Urinary bladder (tissue), 4 donors: ENCODE data around the gene SH3BP1. TPM values are rescaled to one million over a fixed set of nuclear protein-coding genes. Genes with fewer than 3 reads are reported as not detected.
"Not testable (repeated sequence)": the region's sequence is repeated elsewhere in the genome, so short reads cannot be mapped to it uniquely, and the experiment has no call there.

Experiments
- DNase-seq: peaks from one replicate; pipeline ENCODE4 v3.0.0-alpha.2; 2015; ENCODE audit errors: extremely low spot score
- H3K27ac ChIP-seq: one replicate; pipeline ENCODE4 v1.5.1; 2013; ENCODE audit warnings: low read depth, mild to moderate bottlenecking, moderate library complexity
- H3K36me3 ChIP-seq: one replicate; pipeline ENCODE4 v1.6.1; 2013; ENCODE audit warnings: mild to moderate bottlenecking, moderate library complexity; ENCODE audit not compliant: insufficient read depth
- H3K4me1 ChIP-seq: one replicate; pipeline ENCODE4 v1.6.1; 2013; ENCODE audit warnings: mild to moderate bottlenecking, moderate library complexity; ENCODE audit not compliant: insufficient read depth
- H3K4me3 ChIP-seq: one replicate; pipeline ENCODE4 v1.5.1; 2013; ENCODE audit warnings: low read depth, low read length
- WGBS: extraction: QIAGEN DNeasy Blood & Tissue Kit; methylation state at CpG from one replicate; pipeline ENCODE4 v1.1.7; 2013; 5-methylcytosine and 5-hydroxymethylcytosine counted together
- polyA plus RNA-seq: library from polyadenylated mRNA; stranded (reverse); fragments of 200-250 nt; gene quantifications from one replicate; pipeline ENCODE4 v1.2.3, GENCODE V29; 2013
- small RNA-seq: library from RNA; depleted of rRNA; stranded (forward); fragments of <200 nt; gene quantifications from one replicate; pipeline ENCODE3, GENCODE V24; 2014
- total RNA-seq: library from RNA; depleted of rRNA; stranded (reverse); fragments of >200 nt; gene quantifications from one replicate; pipeline ENCODE4 v1.2.3, GENCODE V29; 2014
- donor health status: healthy with polysubstance abuse.
- donor health status: healthy.

The SH3BP1 gene
- total and polyA plus RNA-seq, 2 donors, result 10.9 to 11.3 TPM

GRCh38 chr22:37696260-37696656, 56.8 kb downstream of the SH3BP1 start:
- H3K4me1 ChIP-seq, H3K36me3 ChIP-seq, H3K4me3 ChIP-seq, H3K27ac ChIP-seq, DNase-seq: not testable (repeated sequence)
- WGBS, result 16% methylated on average over 13 of the region's 13 CpGs

GRCh38 chr22:37696657-37697537, 57.4 kb downstream of the SH3BP1 start, which contains the start of gene TRIOBP:
Gene TRIOBP (plus strand): TSS chr22:37697048. CDS start chr22:37701366, 4,318 bp downstream.
- Histone ChIP-seq H3K36me3 (no peaks in the 10 kb centered on the region), H3K4me3 (no peak within 1 kb of the TSS), H3K27ac (no peak within 1 kb of the TSS), H3K4me1 (no peaks in the 10 kb centered on the region)
- 8% methylated on average over 39 of the region's 39 CpGs for WGBS
- DNase-seq, result peak; percentile 93

GRCh38 chr22:37697538-37697835, 58.0 kb downstream of the SH3BP1 start:
- DNase-seq, result no peak
- Histone ChIP-seq H3K36me3 (no peaks in the 10 kb centered on the region), H3K4me3 (no peak overlapping the region), H3K27ac (no peak overlapping the region), H3K4me1 (no peaks in the 10 kb centered on the region)
- 43% methylated on average over 3 of the region's 3 CpGs for WGBS

- Histone ChIP-seq H3K4me3 (no peak overlapping the region), H3K27ac (no peak overlapping the region), H3K36me3 (no peaks in the 10 kb centered on the region), H3K4me1 (no peaks in the 10 kb centered on the region)
- DNase-seq, result no peak
- 69% methylated on average over 8 of the region's 8 CpGs for WGBS
Observed at GRCh38 chr22:37701141-37701786, 61.8 kb downstream of the SH3BP1 start.

- Histone ChIP-seq H3K27ac (no peak overlapping the region), H3K4me1 (no peaks in the 10 kb centered on the region), H3K4me3 (no peak overlapping the region), H3K36me3 (no peaks in the 10 kb centered on the region)
- DNase-seq, result no peak
- 83% methylated on average over 7 of the region's 7 CpGs for WGBS
Observed at GRCh38 chr22:37703906-37704305, 64.4 kb downstream of the SH3BP1 start.

- no peaks in the 10 kb centered on the region for H3K4me1 ChIP-seq
- no peak overlapping the region for H3K4me3 ChIP-seq
- H3K36me3 ChIP-seq, result no peaks in the 10 kb centered on the region
Observed at GRCh38 chr22:37704645-37705044, 65.2 kb downstream of the SH3BP1 start.

GRCh38 chr22:37705205-37705604, 65.7 kb downstream of the SH3BP1 start:
- no peak for DNase-seq
- H3K4me3 ChIP-seq, result no peak overlapping the region
- 98% methylated on average over 3 of the region's 3 CpGs for WGBS
- H3K27ac ChIP-seq, result no peak overlapping the region
- H3K4me1 ChIP-seq, result no peaks in the 10 kb centered on the region
- no peaks in the 10 kb centered on the region for H3K36me3 ChIP-seq

More at GRCh38 chr22:37704645-37705044, 65.2 kb downstream of the SH3BP1 start:
- H3K27ac ChIP-seq, result no peak overlapping the region
- DNase-seq, result no peak
- 80% methylated on average over 3 of the region's 3 CpGs for WGBS

Small RNA genes lying within 50 kb of the gene (small RNA-seq; reads per million reads assigned to genes)
- 0.15 reads per million for gene RN7SL385P

Other genes starting within 250 kb of the SH3BP1 start
- gene ELFN2, start 212.2 kb upstream of the SH3BP1 start, total RNA-seq, result 0.21 TPM
- 0.05 TPM for gene ELFN2, start 212.2 kb upstream of the SH3BP1 start, polyA plus RNA-seq
- 6.7 TPM for gene MFNG, start 153.3 kb upstream of the SH3BP1 start, total RNA-seq
- 24.8 TPM for gene MFNG, start 153.3 kb upstream of the SH3BP1 start, polyA plus RNA-seq
- 4.5 TPM for gene CARD10, start 120.3 kb upstream of the SH3BP1 start, total RNA-seq
- gene CARD10, start 120.3 kb upstream of the SH3BP1 start, polyA plus RNA-seq, result 16.6 TPM
- 6.6 TPM for gene CDC42EP1, start 79.2 kb upstream of the SH3BP1 start, total RNA-seq
- 34.5 TPM for gene CDC42EP1, start 79.2 kb upstream of the SH3BP1 start, polyA plus RNA-seq
- gene LGALS2, start 59.6 kb upstream of the SH3BP1 start, total RNA-seq, result not detected
- gene LGALS2, start 59.6 kb upstream of the SH3BP1 start, polyA plus RNA-seq, result 0.37 TPM
- 29.3 TPM for gene GGA1, start 30.8 kb upstream of the SH3BP1 start, total RNA-seq
- 45.4 TPM for gene GGA1, start 30.8 kb upstream of the SH3BP1 start, polyA plus RNA-seq
- gene PDXP, start 19.1 kb downstream of the SH3BP1 start, total RNA-seq, result 3.2 TPM
- gene PDXP, start 19.1 kb downstream of the SH3BP1 start, polyA plus RNA-seq, result 15.1 TPM
- gene LGALS1, start 36.0 kb downstream of the SH3BP1 start, total RNA-seq, result 1,499 TPM
- 1,781 TPM for gene LGALS1, start 36.0 kb downstream of the SH3BP1 start, polyA plus RNA-seq
- gene NOL12, start 46.7 kb downstream of the SH3BP1 start, total RNA-seq, result 8.7 TPM
- 17.9 TPM for gene NOL12, start 46.7 kb downstream of the SH3BP1 start, polyA plus RNA-seq
- gene TRIOBP, start 57.4 kb downstream of the SH3BP1 start, total RNA-seq, result 64.2 TPM
- gene TRIOBP, start 57.4 kb downstream of the SH3BP1 start, polyA plus RNA-seq, result 140 TPM
- gene GCAT, start 168.3 kb downstream of the SH3BP1 start, total RNA-seq, result 9.3 TPM
- gene GCAT, start 168.3 kb downstream of the SH3BP1 start, polyA plus RNA-seq, result 17.0 TPM
- not detected for gene GALR3, start 183.7 kb downstream of the SH3BP1 start, total RNA-seq
- gene GALR3, start 183.7 kb downstream of the SH3BP1 start, polyA plus RNA-seq, result not detected
- 8.5 TPM for gene ANKRD54, start 204.7 kb downstream of the SH3BP1 start, total RNA-seq
- 26.2 TPM for gene ANKRD54, start 204.7 kb downstream of the SH3BP1 start, polyA plus RNA-seq
- gene EIF3L, start 209.8 kb downstream of the SH3BP1 start, total RNA-seq, result 398 TPM
- 404 TPM for gene EIF3L, start 209.8 kb downstream of the SH3BP1 start, polyA plus RNA-seq